ENCODE data around the gene TEDC1.

DNA sequence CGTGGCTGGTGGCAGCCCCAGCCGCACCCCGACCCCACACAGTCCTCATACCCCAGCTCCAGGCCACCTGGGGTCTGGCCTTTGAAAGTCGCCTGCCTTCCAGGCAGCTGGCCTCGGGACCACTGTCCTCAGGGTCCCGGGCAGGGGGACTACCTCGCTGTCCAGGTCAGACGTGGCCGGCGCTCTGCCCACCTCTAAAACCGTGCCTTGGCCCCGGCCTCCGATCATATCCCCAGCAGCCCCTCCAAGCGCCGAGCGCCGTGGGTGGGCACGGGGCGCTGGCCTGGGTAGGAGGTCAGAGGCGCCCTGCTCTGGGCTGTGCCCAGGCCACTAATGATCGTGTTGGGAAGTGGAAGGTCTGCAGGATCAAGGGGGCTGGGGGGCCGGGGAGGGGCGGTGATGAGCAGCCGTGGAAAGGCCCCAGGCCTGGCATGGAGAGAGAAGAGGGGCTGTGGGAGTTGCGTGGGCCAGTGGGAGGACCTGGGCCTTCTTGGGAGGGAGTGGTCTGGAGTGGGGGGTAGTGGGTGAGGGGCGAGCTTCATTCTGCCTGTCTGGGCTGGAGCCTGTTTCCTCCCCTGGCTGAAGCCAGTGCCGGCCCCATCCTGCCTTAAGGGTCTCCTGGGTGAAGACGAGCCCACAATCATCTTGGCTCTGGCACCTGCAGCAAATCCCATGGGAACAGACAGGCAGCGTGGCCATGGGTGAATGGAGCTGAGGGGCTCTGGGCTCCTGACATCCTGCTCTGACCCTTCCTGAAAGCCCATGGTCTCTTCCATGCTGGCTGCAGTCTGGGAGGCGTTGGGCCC, 40.2 kb downstream of the TEDC1 start:
- TF ChIP-seq EZH2 (IDR thresholded peaks at IDR 0.05; ENCODE audit: borderline replicate concordance, low read length) (no peak), CTCF (conservative IDR thresholded peaks at IDR 0.05 in 1 of 2, IDR thresholded peaks at IDR 0.05 in 1 of 2; ENCODE audit: extremely low read depth in 1 of 2, insufficient read depth in 1 of 2, low read depth in 1 of 2, low read length in 2 of 2) (no peak)

Measured in mammary epithelial cell (primary cell).